ENCODE data around the gene MPRIP.

Gene MPRIP

DNA sequence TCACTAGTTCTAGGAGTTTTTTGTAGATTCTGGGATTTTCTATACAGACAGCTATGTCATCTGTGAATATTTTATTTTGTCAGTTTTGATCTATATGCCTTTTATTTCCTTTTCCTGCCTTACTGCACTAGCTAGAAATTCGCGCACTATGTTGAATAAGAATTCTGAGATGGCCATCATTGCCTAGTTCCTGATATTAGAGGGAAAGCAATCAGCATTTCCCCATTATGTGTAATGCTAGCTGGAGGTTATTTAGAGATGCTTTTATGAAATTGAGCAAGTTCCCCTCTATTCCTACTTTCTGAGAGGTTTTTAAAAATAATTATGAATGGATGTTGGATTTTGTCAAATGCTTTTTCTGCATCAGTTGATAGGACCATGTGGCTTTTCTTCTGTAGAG is 23.8 kb downstream of the MPRIP start:
- no peak for DNase-seq (ENCODE audit: low read depth)

DNA sequence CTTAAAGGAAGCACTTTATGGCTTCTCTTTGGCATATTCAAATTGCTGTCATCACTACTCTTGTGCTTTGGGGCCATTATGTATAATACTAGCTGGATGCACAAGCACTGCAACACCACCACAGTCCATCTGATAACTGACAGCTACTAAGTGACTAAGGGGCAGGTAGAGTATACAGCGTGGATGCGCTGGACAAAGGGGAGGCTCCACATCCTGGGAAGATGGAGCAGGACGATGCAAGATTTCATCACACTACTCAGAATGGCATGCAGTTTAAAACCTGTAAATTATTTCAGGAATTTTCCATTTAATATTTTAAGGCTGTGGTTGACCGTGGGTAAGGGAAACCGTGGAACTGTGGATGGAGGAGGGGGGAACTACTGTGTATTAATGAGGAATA is 25.0 kb downstream of the MPRIP start:
- DNase-seq (ENCODE audit: low read depth): no peak

DNA sequence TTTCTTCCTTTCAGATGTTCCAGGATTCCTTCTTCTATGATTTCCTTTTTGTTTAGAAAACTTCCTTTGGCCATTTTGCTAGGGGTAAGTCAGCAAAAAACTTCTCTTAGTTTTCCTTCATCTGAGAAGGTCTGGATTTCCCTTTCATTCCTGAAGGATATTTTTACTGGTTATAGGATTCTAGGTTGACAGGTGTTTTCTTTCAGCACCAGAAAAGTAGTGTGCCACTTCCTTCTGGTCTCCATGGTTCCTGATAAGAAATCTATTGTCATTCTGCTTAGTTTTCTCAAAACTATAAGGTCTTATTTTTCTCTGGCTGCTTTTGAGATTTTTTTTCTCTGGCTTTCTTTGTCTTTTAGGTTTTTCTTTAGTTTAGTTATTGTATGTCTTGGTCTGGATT is 27.6 kb downstream of the MPRIP start:
- no peak for DNase-seq (ENCODE audit: low read depth)

DNA sequence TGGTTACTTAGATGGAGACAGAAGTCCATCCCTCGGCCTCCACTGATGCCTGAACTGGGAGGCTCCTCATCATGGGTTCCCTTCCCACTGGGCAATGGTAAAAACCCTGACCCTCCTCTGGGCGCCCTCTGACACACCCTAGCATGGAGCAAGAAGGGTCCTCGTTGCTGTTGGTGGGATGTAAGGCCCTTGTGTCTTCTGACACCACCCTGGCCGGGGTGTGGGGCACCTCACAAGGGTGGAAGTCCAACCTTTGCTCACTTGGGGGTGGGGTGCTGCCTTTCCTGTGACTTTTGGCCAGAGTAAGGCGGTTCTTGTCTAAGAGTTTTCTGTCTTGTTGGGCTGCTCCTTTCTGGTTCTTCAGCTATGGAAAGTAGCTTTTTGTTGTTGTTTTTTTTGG is 28.7 kb downstream of the MPRIP start:
- DNase-seq (ENCODE audit: low read depth): no peak

DNA sequence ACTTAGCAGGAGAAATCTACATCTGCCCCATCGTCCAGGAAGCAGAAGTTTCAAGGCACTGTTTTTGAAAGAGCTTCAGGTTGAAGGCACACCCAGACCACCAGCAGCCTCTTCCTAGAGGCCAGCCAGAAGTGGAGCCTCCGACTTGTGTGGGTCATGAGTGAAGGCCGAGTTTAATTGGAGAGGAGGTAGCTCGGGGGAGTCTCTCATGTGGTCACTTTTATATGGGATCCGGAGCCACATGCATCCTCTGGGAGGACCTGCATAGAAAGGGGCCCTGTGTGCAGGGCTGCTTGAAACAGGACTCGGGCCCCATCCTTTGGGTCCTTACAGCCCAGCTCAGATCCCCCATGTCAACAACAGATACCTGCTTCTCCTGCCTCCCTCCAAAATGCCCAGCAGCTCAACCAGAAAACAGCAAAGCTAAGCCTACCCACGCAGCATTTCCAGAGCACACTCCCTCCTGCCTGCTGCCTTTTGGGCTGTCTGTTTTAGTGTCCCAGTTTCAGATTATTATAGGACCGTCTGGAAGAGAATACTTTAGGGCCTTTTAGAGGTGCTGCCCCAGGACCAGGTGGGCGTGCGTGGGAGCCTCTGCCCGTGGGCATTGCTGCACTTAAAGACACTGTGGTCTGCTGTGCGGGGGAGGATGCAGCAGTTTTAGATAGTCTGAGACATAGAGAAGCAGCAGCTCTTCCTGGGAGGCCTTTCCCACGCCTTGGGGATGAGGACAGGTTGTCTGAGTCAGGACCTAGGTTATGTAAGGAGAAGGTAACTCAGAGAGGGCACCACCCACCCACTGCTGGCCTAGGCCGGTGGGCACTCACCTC is 29.5 kb downstream of the MPRIP start:
- DNase-seq (ENCODE audit: low read depth): no peak

DNA sequence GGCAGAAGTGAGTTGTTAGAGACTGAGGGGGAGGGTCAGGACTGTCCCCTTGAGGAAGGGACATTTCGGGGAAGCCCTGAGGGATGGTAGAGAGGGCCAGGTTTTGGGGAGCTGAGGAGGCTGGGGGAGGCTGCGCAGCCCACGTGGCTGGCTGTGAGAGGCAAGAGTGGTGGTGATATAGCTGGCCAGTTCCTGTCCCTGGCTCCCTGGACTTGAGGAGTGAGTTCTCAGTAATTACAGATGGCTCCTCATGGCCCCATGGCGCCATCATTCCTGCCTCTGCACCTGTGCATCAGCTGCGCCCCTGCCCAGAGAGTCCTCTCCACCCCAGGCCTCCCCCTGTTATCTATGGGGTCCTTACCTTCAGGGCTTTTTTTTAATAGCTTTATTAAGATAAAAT is 30.3 kb downstream of the MPRIP start:
- no peak for DNase-seq (ENCODE audit: low read depth)

DNA sequence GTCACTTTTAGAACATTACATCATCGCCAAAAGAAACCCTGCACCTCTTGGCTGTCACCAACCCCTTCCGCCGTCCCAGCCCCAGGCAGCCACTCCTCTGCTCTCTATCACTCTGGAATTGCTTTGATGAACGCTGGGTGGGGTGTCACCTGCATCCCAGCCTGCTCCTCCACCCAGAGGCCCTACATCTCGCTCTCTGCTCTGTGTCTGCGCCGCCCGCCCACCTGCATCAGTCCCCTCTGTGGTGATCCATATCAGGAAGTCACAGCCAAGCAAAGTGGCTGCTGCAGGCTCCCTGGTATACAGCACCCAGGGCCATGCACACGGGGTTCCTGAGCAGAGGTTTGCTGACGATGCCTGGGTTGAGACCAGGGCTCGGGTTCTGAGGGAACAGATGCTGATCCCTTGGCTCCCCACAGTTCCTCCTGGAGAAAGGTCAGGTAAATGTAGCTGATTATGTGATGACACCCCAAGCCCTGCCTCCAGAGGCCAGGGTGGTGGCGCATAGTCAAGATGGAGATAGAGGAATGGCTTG is 30.8 kb downstream of the MPRIP start:
- DNase-seq (ENCODE audit: low read depth): no peak

DNA sequence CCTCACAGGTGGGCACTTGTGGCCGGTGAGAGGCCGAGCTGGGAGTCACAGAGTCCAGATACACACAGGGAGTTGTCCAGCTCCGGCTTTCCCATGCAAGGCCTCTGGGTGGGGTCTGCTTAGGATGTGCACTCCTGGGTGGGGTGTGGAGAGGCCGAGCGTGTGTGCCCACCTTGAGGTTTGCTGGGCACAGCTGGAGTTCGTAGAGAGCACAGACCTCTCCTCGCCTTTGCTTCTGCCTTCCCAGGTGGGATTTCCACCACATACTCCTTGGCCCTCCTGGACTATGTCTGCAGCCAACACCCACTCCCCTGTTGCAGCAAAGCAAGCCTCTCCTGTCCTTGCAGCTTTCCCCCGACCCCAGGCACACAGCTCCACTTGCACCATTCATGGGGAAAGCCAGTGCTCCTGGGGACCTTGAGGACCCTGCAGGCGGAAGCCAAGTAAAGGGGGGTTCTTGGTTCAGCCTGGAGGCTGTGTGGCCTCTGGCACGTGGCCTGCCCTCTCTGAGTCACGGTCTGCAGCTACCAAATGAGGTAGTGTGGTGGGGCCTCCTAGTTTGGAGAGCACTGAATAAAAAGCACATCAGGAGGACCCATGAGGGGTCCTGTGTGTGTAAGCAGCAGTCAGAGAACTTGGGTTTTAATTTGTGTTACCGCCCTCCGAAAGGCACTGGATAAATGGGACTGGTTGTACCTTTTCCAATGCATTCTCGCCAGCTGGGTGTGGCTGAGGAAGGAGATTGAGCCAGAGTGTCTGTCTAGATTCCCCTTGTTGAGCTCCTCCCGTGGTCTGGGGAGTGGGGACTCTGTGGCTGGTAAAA is 31.5 kb downstream of the MPRIP start:
- no peak for DNase-seq (ENCODE audit: low read depth)

DNA sequence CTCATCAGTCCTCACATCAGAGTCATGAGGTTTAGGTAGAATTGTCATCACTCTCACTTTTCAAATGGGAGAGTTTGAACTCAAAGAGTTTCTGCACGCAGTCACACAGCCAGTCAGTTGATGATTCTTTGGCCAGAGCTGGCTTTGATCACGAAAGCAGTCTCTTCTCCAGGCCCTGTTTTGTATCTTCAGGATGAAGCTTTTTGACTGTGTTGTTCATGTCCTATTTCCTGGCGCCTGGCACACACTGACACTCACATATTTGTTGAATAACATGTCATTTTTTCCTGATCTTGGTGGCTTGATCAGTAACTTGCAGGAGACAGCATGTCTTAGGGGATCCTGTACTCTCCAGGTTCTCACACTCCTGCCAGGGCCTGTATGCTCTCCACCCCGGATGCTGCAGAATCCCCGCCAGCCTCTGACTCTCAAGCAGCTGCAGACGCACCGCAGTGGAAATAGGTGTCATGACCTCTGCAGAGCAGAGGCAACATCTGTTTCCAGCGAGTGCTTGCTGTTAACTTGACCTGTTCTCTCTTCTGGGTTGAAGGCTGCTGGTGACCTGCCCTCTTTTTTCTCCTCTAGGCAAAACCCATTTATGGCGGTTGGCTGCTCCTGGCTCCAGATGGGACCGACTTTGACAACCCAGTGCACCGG is 33.0 kb downstream of the MPRIP start:
- DNase-seq (ENCODE audit: low read depth): no peak

DNA sequence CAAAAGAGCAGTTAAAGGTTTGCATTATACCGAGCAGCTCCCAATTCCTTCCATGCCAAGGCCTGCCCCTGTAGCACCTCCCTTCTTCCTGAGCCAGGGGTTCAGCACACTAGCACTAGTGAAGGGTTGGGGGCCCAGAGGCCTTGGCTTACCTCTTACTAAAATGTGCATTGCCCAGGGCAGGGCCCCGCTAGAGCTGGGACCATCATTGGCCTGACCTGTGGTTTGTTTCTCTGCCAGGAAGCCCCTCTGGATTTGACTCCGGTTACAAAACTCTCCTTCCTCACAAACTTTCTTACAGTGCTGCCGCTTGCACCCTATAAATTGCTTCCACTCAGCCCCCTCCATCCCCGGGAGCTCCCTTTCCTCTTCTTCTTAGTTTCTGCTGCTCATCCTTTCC is 33.8 kb downstream of the MPRIP start:
- DNase-seq (ENCODE audit: low read depth): no peak

DNA sequence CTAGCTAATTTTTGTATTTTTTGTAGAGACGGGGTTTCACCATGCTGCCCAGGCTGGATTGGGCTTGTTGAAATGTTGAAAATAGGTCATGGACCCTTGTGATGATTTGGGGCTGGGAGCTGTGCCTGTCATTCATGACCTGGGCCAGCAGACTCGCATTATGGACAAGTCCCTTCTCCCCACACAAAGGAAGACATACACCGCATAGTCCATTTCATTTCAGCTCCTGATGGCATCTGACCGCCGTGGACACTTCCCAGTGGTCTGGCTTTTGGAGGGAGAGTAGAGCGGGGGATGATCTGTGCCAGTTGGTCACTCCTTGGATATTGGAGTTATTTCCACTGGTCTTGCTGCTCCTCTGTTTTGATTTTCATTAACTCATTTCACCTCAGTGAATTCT is 34.8 kb downstream of the MPRIP start:
- no peak for DNase-seq (ENCODE audit: low read depth)

DNA sequence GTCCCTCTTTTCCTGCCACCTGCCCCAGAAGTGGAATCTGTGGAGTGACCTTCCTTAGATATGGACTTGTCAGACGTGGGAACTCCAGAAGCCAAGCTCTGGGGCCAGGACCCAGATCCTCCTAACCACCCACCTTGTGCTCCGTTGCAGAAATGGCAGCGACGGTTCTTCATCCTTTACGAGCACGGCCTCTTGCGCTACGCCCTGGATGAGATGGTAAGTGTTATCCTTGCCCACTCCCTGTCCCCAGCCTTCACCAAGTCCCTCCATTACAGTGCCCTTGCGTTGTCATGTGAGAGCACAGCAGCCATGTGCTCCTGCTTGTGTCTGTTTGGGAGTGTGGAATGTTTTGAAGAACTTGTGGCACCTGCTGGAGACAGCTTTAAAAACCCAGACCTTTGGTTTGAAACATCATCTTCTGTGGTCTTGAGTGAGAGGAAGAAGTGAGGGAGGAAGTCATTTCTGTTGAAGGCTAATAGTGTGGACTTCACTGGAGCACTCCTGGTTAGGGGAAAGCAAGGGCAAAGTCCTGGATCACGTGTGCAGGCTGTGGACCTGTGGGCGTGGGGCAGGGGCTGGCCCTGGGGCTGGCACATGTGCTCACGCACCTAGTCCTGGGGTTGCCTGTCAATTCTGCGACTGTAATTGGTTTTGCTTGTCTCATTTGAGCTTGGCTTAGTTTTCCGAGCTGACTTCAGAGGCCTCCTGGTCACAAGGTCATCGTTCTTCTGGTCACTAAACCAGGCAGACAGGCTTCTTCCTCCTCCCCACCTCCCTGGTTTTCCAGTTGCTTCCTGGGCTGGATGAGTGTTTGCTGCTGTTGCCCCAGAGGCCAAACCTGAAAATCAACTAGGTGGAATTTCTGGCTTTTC is 35.8 kb downstream of the MPRIP start:
- no peak for DNase-seq (ENCODE audit: low read depth)

DNA sequence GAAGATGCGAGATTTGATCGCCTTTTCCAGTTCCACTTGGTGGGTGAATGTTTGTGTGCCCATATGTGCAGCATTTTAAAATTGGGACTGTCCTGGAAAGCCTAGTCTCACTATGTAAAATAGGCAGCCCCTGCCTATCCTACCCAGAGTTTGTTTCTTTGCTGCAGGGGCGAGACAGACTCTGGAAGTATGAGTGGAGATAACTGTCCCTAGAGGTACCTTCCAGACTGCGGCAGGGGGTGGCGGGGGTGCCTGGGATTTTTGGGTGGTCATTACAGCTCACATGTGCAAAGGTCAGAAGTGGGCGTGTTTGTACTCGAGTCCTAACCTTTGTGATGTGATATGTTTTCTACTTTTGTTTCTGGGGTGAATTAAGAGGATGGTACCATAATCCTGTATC is 36.6 kb downstream of the MPRIP start:
- no peak for DNase-seq (ENCODE audit: low read depth)

DNA sequence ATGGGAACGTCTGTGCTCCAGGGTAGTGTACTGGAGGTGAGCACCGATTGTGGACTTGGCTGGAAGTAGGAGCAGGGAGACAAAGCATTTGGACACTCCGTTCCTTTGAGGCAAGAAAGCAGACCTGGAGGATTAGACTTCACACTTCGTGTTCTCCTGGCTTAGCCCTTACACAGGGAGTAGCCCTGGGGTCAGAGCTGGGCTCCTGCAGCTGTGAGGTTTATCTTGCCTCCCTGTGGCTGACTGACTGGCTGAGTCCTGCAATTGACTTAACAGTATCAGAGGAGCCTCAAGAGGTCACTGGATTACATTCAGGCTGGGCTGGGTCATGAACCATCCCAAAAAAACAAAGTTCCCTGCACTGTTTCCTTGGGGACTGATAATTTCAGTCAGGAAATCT is 37.1 kb downstream of the MPRIP start:
- no peak for DNase-seq (ENCODE audit: low read depth)

DNA sequence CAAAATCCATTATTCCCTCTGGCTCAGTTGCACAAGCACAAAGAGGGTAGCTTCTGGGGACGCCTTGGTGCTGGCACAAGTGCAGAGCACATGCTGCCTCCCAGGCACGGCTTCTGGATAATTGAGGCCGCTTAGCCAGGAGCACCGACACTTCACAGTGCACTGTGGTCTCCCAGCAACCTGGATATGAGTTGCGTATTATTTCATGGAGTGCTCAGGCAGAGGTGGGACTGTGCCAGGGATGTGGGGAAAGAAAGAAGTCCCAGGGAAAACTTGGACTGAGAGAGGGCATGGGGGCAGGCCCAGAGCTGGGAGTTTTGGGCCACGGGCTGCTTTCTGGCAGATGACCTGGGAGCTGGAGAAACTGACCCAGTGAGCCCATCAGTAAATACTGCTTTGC is 37.5 kb downstream of the MPRIP start:
- DNase-seq (ENCODE audit: low read depth): no peak

DNA sequence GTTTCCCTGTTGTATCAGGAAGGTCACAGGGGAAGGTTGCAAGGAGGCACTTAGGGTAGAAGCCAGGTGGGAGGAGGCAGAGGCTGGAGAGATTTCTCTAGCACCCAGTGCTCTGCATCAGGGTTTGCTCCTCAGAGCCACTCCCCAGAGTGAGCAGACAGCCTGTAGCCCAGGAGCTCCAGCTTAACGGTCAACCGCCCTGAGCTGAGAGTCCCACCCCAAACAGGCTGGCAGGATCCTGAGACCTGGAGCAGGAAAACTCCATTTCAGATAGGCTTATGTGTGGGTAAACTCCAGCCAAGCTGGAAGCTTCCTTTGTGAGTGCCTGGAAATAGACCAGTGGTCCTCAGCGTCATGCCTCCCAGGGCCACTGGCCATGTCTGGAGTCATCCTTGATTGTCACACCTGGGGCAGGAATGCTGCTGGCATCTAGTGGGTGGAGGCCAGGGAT is 37.9 kb downstream of the MPRIP start:
- no peak for DNase-seq (ENCODE audit: low read depth)

DNA sequence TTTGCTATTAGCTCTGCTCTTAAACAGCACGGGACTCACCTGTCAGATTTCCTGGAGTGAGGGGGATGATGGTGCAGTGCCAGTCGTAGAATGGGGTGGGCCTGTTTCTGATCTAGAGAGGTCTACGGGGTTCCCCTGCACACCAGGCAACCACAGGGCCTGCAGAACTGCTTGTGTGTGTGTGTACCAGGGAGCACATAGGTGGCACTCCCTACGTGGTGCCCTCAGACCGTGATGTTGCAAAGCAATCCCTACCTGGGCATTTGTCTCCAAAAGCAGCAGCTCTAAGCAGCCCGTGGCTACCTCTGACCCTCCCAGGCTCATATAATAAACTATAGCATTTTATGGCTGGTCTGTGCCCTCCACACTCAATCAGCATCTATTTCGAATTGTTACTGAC is 38.5 kb downstream of the MPRIP start:
- DNase-seq (ENCODE audit: low read depth): no peak

DNA sequence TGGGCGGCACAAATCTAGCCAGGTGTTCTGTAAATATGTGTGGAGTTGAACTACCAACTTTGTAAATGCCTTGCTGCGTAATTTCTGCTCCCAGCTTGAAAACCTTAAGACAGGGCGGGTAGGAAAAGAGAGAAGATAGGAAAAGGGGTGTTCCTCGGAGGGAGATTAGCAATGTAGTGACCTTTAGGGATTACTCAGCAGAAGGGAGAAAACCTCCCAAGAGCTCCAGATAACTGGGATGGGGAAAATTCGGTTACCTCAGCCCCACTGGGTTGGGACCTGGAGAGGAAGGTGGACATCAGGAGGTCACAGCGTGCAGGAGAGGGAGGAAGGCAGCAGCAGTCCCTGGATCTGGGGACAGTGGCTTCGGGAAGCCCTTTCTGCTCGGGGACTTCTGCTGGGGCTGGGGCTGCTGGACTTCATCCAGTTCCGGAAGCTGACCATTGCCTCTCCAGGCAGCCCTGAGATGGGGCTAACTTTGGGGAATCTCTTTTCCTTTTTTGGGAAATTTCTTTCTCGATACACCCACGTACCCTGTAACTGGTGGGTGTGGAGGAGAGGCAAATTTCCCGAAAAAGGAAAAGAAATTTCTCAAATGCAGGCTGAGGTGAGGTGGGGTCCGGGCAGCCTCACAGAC is 39.2 kb downstream of the MPRIP start:
- no peak for DNase-seq (ENCODE audit: low read depth)

DNA sequence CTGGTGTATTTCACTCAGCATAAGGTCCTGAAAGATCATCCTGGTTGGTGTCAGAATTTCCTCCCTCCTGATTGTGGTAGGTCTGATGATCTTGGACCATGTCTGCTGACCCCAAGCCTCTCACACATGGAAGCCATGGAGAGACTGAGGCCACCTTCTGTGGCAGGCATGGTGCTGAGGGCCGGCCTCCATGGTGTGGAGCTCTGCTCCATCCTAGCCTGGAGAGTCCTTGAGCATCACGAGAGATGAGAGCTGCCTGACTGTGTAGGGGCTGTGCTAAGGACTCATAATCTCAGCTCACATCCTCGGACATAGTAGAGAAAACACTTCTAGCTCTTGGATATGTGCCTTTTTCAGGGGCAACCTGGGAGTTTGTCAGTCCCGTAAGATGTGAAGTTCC is 40.6 kb downstream of the MPRIP start:
- DNase-seq (ENCODE audit: low read depth): no peak

DNA sequence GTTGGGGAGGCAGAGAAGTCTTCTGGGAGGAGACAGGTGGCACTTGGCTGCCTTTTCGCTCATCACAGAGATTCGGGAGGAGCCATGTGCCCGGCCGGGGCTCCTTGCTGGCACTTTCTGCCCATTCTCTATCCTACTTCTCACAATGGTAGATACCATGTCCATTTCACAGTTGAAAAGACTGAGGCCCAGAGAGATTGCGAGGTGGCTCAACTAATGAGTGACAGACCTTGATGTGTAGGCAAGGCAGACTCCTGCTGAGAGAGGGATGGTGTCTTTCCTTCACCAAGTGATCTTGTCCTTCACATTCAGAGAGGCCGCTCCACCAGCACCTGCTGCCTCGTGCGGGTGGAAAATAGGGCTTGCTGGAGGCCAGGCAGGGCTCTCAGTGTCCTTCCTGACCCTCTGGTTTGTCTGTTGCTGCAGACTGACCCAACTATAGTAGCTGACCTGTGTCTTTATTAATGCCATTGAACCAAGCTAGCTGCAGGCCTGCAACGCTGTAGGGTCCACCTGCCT is 42.1 kb downstream of the MPRIP start:
- DNase-seq (ENCODE audit: low read depth): no peak

DNA sequence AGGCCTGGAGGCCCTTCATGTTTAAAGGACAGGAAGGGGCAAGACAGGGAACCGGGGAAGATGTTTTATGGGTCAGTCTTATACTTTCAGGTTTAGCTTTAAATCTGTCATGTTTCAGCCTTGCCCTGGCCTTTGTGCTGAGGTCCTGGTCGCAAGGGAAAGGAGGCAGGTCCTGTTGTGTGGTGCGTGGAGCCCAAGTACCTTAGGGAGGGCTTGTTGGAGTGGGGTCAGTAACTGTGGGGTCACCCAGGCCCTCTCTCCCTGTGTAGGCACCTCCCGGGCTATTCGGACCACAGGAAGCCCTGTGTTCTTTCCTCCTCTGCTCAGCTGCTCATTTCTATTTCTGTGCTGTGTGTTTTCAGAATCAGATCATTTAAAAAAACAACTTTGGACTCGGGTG is 42.7 kb downstream of the MPRIP start:
- no peak for DNase-seq (ENCODE audit: low read depth)
